ENCODE measurements around the gene APBA2.

Gene APBA2

GRCh38 chr15:28896951-28897350 is 11.2 kb downstream of the APBA2 start:
- DNase-seq (ENCODE audit: low read depth): no peak

GRCh38 chr15:28897861-28898585 is 12.2 kb downstream of the APBA2 start:
- DNase-seq (ENCODE audit: low read depth): no peak

GRCh38 chr15:28899061-28899738 is 13.4 kb downstream of the APBA2 start:
- no peak for DNase-seq (ENCODE audit: low read depth)

GRCh38 chr15:28900041-28900891 is 14.5 kb downstream of the APBA2 start:
- DNase-seq (ENCODE audit: low read depth): no peak

GRCh38 chr15:28900892-28901586 is 15.3 kb downstream of the APBA2 start:
- DNase-seq (ENCODE audit: low read depth): no peak

GRCh38 chr15:28901587-28901980 is 15.8 kb downstream of the APBA2 start:
- no peak for DNase-seq (ENCODE audit: low read depth)

- no peak for DNase-seq (ENCODE audit: low read depth)
Observed at GRCh38 chr15:28901987-28902745, 16.4 kb downstream of the APBA2 start.

GRCh38 chr15:28902856-28903255 is 17.1 kb downstream of the APBA2 start:
- no peak for DNase-seq (ENCODE audit: low read depth)

GRCh38 chr15:28903555-28903954 is 17.8 kb downstream of the APBA2 start:
- DNase-seq (ENCODE audit: low read depth): no peak

- no peak for DNase-seq (ENCODE audit: low read depth)
Observed at GRCh38 chr15:28904003-28904402, 18.2 kb downstream of the APBA2 start.

- DNase-seq (ENCODE audit: low read depth): no peak
Observed at GRCh38 chr15:28904541-28905315, 19.0 kb downstream of the APBA2 start.

GRCh38 chr15:28907338-28907960 is 21.7 kb downstream of the APBA2 start:
- DNase-seq (ENCODE audit: low read depth): no peak

GRCh38 chr15:28909958-28910500 is 24.3 kb downstream of the APBA2 start:
- DNase-seq (ENCODE audit: low read depth): no peak

- no peak for DNase-seq (ENCODE audit: low read depth)
Observed at GRCh38 chr15:28911310-28911931, 25.6 kb downstream of the APBA2 start.

GRCh38 chr15:28912422-28912821 is 26.6 kb downstream of the APBA2 start:
- DNase-seq (ENCODE audit: low read depth): no peak

GRCh38 chr15:28913171-28913765 is 27.5 kb downstream of the APBA2 start:
- no peak for DNase-seq (ENCODE audit: low read depth)

- DNase-seq (ENCODE audit: low read depth): no peak
Observed at GRCh38 chr15:28914046-28914445, 28.3 kb downstream of the APBA2 start.

GRCh38 chr15:28914483-28915023 is 28.8 kb downstream of the APBA2 start:
- DNase-seq (ENCODE audit: low read depth): no peak
